HG03378 (cell line): ENCODE measurements around the gene SP140L.
"Not testable (repeated sequence)": the region's sequence is repeated elsewhere in the genome, so short reads cannot be mapped to it uniquely, and the experiment has no call there.

ENCODE experiments used
- ATAC-seq: cut with Tn5 transposase; IDR thresholded peaks from one replicate; pipeline ENCODE4 v1.9.1; 2021; ENCODE audit warnings: mild to moderate bottlenecking, moderate library complexity; ENCODE audit not compliant: unreplicated experiment

The SP140L gene

GRCh38 chr2:230417436-230417835, 90.4 kb downstream of the SP140L start:
- ATAC-seq = no peak

DNA sequence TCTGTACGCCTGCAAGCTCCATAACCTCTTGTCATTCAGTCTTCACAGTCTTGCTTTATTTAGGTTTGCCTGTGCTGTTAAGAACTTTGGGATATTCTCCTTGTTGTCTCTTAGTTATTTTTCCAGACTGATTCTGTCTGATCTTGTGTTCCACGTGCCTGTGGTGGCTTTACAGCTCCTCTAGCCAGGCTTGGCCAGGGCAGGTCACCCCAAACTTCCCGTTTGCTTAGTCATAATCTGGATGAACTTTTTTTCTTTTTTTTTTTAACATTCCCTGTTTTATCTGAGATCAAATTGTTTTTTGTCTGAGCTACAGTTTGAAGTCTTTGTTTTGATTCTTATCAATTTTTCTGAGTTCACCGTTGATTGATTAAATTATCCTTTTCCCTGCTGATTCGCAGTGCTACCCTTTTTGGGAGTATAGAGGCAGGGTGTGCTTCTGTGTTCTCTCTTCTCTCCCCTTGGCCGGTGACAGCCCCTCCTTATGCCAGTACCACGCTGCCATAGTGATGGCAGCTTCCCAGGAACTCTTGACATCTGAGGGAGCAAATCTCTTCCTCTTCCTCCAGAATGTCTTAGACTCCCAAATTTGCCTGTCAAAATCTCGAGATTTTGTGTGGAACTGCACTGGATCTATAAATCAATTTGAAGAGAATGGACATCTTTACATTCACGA, 91.5 kb downstream of the SP140L start:
- ATAC-seq = no peak

DNA sequence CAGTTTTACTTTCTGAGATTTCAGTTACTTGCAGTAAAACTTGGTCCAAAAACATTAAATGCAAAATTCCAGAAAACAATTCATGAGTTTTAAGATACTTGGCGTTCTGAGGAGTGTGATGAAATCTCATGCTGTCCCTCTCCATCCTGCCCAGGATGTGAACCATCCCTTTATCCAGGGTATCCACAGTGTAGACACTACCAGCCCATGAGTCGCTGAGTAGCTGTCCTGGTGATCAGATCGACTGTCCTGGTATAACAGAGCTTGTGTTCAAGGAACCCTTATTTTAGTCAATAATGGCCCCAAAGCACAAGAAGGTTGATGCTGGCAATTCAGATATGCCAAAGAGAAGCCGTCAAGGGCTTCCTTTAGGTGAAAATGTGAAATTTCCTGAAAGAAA, 92.2 kb downstream of the SP140L start:
- no peak for ATAC-seq

- no peak for ATAC-seq
Measured at GRCh38 chr2:230422149-230422548, 95.2 kb downstream of the SP140L start.

DNA sequence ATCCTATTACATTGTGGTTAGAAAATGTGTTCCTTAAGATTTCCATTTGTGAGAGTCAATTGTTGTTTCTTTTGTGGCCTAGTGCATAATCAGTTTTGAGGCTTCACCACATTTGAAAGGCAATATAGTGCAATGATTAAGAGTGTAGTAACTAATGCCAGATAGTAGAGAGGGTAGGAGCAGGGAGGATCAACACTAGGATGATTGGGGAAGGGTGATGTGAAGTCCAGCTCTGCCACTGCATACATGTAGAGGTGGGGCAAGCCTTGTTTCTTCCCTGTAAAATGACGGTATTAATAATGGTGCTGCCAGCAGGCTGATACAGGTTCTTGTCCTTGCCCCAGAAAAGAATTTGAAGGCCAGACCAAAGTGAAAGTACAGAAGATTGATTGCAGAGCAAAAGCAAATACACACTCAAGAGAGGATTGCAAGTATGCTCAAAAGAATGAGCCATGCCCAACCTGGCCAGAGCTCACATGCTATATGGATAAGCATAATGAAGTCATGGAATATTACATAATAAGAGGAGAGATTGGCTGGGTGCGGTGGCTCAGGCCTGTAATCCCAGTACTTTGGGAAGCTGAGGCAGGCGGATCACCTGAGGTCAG, 97.0 kb downstream of the SP140L start:
- no peak for ATAC-seq

- no peak for ATAC-seq
Measured at GRCh38 chr2:230425377-230425776, 98.4 kb downstream of the SP140L start.

GRCh38 chr2:230429513-230429912, 102.5 kb downstream of the SP140L start:
- no peak for ATAC-seq

- no peak for ATAC-seq
Measured at GRCh38 chr2:230430957-230431910, 104.2 kb downstream of the SP140L start.

DNA sequence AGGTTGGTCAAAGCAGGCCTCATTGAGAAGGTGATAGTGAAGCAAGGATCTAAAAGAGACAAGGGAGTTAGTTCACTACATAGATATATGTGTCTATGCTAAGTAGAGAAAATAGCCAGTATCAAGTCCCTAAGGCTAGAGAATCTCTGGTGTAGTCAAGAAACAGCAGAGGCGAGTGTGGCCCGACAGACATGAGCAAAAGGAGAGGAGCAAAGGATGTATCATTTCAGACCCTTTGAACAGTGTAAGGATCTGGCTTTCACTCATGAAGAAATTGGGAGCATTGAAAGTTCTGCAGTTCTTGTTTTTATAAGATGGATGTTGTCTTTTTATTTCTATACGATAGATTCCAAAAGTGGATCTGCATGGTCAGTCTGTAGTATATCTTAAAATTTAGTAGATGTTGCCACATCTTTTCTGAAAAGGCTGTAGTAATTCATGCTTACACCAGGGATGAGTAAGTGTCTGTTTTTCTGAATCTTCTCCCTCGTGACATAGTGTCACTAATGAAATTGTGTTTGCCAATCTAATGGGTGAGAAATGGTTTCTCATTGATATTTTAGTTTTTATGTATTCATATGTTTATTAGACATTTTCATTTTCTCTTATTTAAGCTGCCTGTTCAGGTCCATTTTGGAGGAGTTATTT, 107.8 kb downstream of the SP140L start:
- no peak for ATAC-seq

DNA sequence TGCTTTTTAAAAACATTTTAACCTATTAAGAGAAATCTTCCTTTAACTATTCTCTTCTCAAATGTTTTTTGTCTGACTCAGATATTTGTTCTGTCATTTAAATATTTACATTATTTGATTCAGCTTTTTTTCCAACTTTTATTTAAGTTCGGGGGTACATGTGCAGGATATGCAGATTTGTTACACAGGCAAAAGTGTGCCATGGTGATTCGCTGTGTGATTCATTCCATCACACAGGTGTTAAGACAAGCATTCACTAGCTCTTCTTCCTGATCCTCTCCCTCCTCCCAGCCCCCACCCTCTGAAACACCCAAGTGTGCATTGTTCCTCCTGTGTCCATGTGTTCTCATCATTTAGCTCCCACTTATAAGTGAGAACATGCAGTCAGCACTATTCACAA, 108.4 kb downstream of the SP140L start:
- ATAC-seq = no peak

DNA sequence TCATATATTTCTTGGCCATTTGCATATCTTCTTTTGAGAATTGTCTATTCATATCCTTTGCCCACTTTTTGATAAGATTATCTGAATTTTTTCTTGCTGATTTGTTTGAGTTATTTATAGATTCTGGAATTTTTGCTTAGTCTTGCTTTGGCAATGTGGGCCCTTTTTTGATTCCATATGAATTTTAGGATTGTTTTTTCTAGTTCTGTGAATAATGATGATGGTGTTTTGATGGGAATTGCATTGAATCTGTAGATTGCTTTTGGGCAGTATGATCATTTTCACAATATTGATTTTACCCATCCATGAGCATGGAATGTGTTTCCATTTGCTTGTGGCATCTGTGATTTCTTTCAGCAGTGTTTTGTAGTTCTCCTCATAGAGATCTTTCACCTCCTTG, 112.1 kb downstream of the SP140L start:
- ATAC-seq = not testable (repeated sequence)

- peak; percentile 51 for ATAC-seq
Measured at GRCh38 chr2:230439590-230439989, 112.6 kb downstream of the SP140L start.

GRCh38 chr2:230441227-230441897, 114.4 kb downstream of the SP140L start:
- peak; percentile 58 for ATAC-seq

DNA sequence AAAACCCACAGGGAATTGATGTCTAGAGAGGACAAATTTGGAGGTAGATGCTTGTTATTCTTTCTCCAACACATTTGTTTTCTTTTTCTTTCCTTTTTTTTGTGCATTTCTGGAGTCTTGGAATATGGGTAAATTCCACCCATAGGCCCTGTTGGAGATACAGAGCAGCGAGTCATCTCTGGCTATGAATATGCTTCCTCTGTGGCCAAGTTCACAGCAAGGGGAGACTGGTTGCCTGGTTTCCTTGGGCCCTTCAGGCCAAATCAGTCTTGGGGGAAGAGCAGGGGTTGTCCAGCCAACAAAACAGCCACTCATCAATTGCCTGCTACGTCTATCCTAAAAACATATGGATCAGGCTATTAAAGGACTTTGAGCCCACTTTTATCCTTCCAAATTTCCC, 116.5 kb downstream of the SP140L start:
- ATAC-seq = no peak

- ATAC-seq = peak; percentile 35
Measured at GRCh38 chr2:230444832-230445231, 117.8 kb downstream of the SP140L start.

GRCh38 chr2:230447036-230447435, 120.0 kb downstream of the SP140L start:
- ATAC-seq = no peak

- peak; percentile 75 for ATAC-seq
Measured at GRCh38 chr2:230447455-230448451, 120.8 kb downstream of the SP140L start.

DNA sequence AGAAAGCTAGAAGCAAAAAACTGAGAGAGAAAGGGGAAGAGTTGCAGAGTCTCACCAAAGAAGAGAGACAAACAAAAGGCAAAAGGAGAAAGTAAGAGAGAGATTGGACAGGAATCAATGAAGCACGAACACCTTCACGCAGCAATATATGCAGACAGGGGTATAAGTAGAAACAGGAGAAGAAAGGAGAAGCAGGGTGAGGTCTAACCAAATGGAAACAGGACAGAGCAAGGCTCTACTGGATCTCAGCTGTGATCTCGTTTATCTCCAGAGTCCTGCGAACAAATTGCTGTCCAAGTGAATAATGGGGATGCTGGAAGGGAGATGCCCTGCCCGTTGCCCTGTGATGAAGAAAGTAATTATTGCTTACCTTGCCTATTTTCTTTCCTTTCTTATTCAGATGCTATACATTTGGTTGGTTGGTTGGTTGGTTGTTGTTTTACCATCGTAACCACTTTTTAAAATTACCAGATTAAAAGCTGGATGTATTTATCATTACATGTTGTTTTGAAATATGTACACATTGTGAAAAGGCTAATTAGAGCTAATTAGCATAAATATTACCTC, 123.0 kb downstream of the SP140L start:
- no peak for ATAC-seq

- no peak for ATAC-seq
Measured at GRCh38 chr2:230453006-230453405, 126.0 kb downstream of the SP140L start.
